Parathyroid adenoma (tissue), 2 donors: ENCODE measurements around the gene NOTCH1.

Source experiments
- H2AFZ ChIP-seq: fragments of 300-600 bp; sonication (generic); one replicate; pipeline ENCODE4 v1.7.0; 2017; ENCODE audit warnings: antibody characterized with exemption, mild to moderate bottlenecking
- H3K27ac ChIP-seq: fragments of 300-600 bp; sonication (generic); one replicate; pipeline ENCODE4 v1.7.0; 2017
- H3K27me3 ChIP-seq: fragments of 300-600 bp; sonication (generic); one replicate; pipeline ENCODE4 v1.7.0; 2017; ENCODE audit warnings: low read length; ENCODE audit not compliant: control insufficient read depth, insufficient read depth
- H3K36me3 ChIP-seq: fragments of 300-600 bp; sonication (generic); one replicate; pipeline ENCODE4 v1.7.0; 2017; ENCODE audit warnings: low read length; ENCODE audit not compliant: control insufficient read depth, insufficient read depth
- H3K4me1 ChIP-seq: fragments of 300-600 bp; sonication (generic); one replicate; pipeline ENCODE4 v1.7.0; 2017; ENCODE audit warnings: control low read depth
- H3K4me2 ChIP-seq: fragments of 300-600 bp; sonication (generic); one replicate; pipeline ENCODE4 v1.7.0; 2017; ENCODE audit warnings: low read length
- H3K4me3 ChIP-seq: fragments of 300-600 bp; sonication (generic); one replicate; pipeline ENCODE4 v1.7.0; 2017; ENCODE audit warnings: low read depth, low read length
- H3K79me2 ChIP-seq: fragments of 300-600 bp; sonication (generic); one replicate; pipeline ENCODE4 v1.7.0; 2017; ENCODE audit warnings: control low read depth
- H3K9ac ChIP-seq: fragments of 300-600 bp; sonication (generic); one replicate; pipeline ENCODE4 v1.7.0; 2017; ENCODE audit warnings: mild to moderate bottlenecking
- H3K9me3 ChIP-seq: fragments of 300-600 bp; sonication (generic); one replicate; pipeline ENCODE4 v1.7.0; 2017; ENCODE audit warnings: low read length; ENCODE audit not compliant: control insufficient read depth
- CTCF ChIP-seq: fragments of 300-600 bp; sonication (generic); IDR thresholded peaks from one replicate; pipeline ENCODE4 v1.7.0; 2017; ENCODE audit warnings: antibody characterized with exemption, mild to moderate bottlenecking
- donor health status: primary hyperparathyroidism.

The NOTCH1 gene

DNA sequence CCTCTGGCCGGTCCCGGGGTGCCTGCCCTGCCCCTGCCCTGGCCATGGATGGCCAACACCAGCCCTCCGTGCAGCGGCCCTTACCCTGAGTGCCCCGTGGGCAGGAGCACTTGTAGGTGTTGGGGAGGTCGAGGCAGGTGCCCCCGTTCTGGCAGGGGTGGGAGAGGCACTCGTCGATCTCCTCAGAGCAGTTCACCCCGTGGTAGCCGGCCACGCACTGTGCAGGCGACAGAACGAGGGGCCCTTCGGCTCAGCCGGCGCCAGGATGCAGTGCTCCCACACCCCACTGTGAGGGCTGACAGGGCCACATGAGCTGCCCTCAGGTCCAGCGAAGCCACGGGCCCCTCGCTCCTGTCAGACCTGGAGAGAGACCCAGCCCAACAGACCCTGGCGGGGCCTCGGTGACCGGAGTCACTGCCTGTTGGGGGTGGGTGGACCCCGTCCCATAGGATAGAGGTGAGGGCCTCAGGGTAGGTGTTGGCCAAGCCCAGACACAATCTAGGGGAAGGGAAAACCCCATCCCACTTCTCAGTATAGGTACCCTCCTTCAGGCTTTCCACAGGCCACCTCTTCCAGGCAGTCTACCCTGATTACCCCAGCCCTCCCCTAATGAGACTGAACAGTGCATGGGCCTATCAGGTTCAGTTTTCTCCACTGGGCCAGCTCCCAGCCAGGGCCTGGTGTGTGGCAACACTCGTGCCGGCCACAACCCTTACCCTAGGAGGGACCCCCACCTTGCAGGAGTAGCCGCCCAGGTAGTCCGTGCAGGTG lies 38.4 kb downstream of the NOTCH1 start:
- Histone ChIP-seq H3K79me2 (no peaks in the 10 kb centered on the region), H3K4me3 (no peak overlapping the region), H3K4me1 (no peaks in the 10 kb centered on the region)

DNA sequence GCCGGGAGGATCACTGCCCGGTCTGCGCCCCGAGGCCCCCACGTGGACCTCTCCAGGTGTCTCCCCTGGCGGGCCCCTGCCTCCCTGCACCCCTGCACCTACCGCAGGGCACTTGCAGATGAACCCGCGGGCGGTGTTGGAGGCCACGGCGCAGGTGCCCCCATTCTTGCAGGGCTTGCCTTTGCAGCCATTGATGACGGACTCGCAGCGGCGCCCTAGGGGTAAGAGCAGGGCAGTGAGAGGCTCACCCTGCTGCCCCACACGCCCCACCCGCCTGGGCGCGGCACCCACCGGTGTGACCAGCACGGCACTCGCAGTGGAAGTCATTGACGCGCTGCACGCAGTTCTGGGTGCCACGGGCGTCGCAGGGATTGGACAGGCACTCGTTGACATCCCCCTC lies 39.4 kb downstream of the NOTCH1 start:
- Histone ChIP-seq H3K79me2 (no peaks in the 10 kb centered on the region), H3K4me1 (no peaks in the 10 kb centered on the region), H3K9ac (no peak overlapping the region), H3K36me3 (no peaks in the 10 kb centered on the region), H3K27ac (no peak overlapping the region), H3K4me2 (no peak overlapping the region), H2AFZ (no peak overlapping the region), H3K27me3 (no peaks in the 10 kb centered on the region), H3K4me3 (no peak overlapping the region), H3K9me3 (no peaks in the 10 kb centered on the region)
- TF ChIP-seq CTCF = no peak

More for the DNA sequence above, 38.4 kb downstream of the NOTCH1 start:
- no peak overlapping the region for H3K9ac ChIP-seq
- TF ChIP-seq CTCF = no peak
- no peak overlapping the region for H3K27ac ChIP-seq
- H2AFZ ChIP-seq = no peak overlapping the region
- H3K36me3 ChIP-seq = no peaks in the 10 kb centered on the region
- H3K27me3 ChIP-seq = no peaks in the 10 kb centered on the region
- H3K4me2 ChIP-seq = no peak overlapping the region
- H3K9me3 ChIP-seq = no peaks in the 10 kb centered on the region

GRCh38 chr9:136505406-136506403 lies 40.1 kb downstream of the NOTCH1 start:
- no peaks in the 10 kb centered on the region for H3K9me3 ChIP-seq
- no peak overlapping the region for H2AFZ ChIP-seq
- no peak overlapping the region for H3K4me2 ChIP-seq
- no peak overlapping the region for H3K27ac ChIP-seq
- no peaks in the 10 kb centered on the region for H3K27me3 ChIP-seq
- no peaks in the 10 kb centered on the region for H3K4me1 ChIP-seq
- H3K36me3 ChIP-seq = no peaks in the 10 kb centered on the region
- H3K9ac ChIP-seq = no peak overlapping the region
- H3K79me2 ChIP-seq = no peaks in the 10 kb centered on the region
- no peak for TF ChIP-seq CTCF
- no peak overlapping the region for H3K4me3 ChIP-seq

- H3K27ac ChIP-seq = no peak overlapping the region
- H3K9ac ChIP-seq = no peak overlapping the region
- H3K4me1 ChIP-seq = no peaks in the 10 kb centered on the region
- H3K4me3 ChIP-seq = no peak overlapping the region
- no peaks in the 10 kb centered on the region for H3K27me3 ChIP-seq
- TF ChIP-seq CTCF = no peak
- no peaks in the 10 kb centered on the region for H3K79me2 ChIP-seq
- no peaks in the 10 kb centered on the region for H3K9me3 ChIP-seq
- no peak overlapping the region for H3K4me2 ChIP-seq
- H3K36me3 ChIP-seq = no peaks in the 10 kb centered on the region
- no peak overlapping the region for H2AFZ ChIP-seq
These were observed 41.1 kb downstream of the NOTCH1 start for GRCh38 chr9:136504512-136505348.
